ENCODE results near the gene ACTL8.

- TF ChIP-seq CTCF (IDR thresholded peaks at IDR 0.05) (no peak), EZH2 (IDR thresholded peaks at IDR 0.05) (no peak)
Observed at GRCh38 chr1:17750333-17750732, 4.8 kb upstream of the ACTL8 start.

All from neural progenitor cell (in vitro differentiated cells).